Measurements from ENCODE around the gene SMCP.

DNA sequence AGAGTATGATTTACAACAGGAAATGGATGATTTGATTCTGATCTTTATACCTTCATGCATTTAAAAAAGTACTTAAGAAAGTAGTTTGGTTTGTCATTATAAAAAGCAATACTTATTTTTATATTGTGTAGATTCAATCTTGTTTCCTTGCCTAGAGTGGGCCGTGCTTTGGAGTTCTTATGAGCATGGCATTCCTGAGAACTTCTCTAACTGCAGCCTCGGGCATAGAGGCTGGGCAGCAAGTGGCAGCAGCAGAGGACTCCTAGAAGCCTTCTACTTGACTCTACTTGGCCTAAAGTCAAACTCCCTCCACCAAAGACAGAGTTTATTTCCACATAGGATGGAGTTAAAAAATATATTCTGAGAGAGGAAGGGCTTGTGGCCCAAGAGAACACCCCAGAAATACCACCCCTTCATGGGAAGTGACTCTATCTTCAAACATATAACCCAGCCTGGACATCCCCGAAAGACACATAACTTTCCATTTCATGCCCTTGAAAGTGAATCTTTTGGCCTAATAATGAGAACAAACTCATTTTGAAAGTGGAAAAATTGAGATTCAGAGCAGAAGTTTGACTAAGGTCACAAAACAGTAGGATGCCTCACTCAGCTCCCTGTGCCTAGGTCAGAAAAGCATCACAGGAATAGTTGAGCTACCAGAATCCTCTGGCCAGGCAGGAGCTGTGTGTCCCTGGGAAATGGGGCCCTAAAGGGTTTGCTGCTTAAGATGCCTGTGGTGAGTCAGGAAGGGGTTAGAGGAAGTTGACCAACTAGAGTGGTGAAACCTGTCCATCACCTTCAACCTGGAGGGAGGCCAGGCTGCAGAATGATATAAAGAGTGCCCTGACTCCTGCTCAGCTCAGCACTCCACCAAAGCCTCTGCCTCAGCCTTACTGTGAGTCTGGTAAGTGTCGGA lies 29.8 kb downstream of the SMCP start, which contains the start of gene IVL:
- TF ChIP-seq, protein P1, sequence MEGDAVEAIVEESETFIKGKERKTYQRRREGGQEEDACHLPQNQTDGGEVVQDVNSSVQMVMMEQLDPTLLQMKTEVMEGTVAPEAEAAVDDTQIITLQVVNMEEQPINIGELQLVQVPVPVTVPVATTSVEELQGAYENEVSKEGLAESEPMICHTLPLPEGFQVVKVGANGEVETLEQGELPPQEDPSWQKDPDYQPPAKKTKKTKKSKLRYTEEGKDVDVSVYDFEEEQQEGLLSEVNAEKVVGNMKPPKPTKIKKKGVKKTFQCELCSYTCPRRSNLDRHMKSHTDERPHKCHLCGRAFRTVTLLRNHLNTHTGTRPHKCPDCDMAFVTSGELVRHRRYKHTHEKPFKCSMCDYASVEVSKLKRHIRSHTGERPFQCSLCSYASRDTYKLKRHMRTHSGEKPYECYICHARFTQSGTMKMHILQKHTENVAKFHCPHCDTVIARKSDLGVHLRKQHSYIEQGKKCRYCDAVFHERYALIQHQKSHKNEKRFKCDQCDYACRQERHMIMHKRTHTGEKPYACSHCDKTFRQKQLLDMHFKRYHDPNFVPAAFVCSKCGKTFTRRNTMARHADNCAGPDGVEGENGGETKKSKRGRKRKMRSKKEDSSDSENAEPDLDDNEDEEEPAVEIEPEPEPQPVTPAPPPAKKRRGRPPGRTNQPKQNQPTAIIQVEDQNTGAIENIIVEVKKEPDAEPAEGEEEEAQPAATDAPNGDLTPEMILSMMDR (conservative IDR thresholded peaks at IDR 0.05 in 1 of 2, IDR thresholded peaks at IDR 0.05 in 1 of 2; ENCODE audit: low read depth in 1 of 2, low read length in 2 of 2): no peak
- TF ChIP-seq EZH2 (IDR thresholded peaks at IDR 0.05; ENCODE audit: low read length, missing control alignments): no peak
